Measurements from ENCODE around the gene TMEM190. TPM values are rescaled to one million over a fixed set of nuclear protein-coding genes. Genes with fewer than 3 reads are reported as not detected.
A peak's percentile ranks its signal among the peaks of the same experiment; 100 is the strongest.
"Not testable (repeated sequence)": the region's sequence is repeated elsewhere in the genome, so short reads cannot be mapped to it uniquely, and the experiment has no call there.

The TMEM190 gene
- polyA plus RNA-seq, 5 donors, result 0.93 to 13.6 (median 6.6) TPM

DNA sequence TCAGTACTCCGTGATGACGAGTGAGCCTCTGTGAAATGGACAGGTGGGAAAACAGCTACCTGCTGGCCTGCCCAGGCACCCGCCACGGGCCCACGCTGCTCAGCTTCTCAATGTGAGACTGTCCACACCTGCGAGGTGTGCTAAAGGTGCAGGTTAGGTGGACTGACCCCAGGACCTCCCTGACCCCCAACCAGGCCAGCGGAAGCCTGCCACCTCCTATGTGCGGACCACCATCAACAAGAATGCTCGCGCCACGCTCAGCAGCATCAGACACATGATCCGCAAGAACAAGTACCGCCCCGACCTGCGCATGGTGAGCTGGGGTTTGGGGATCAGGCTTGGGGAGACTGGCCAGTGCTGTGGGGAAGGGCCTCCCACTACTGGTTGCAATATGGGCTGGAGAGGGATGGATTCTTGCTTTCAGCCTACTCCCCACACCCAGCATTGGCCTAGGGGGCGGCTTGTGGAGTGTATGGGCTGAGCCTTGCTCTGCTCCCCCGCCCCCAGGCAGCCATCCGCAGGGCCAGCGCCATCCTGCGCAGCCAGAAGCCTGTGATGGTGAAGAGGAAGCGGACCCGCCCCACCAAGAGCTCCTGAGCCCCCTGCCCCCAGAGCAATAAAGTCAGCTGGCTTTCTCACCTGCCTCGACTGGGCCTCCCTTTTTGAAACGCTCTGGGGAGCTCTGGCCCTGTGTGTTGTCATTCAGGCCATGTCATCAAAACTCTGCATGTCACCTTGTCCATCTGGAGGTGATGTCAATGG, 11.3 kb downstream of the TMEM190 start:
- no peak for DNase-seq

DNA sequence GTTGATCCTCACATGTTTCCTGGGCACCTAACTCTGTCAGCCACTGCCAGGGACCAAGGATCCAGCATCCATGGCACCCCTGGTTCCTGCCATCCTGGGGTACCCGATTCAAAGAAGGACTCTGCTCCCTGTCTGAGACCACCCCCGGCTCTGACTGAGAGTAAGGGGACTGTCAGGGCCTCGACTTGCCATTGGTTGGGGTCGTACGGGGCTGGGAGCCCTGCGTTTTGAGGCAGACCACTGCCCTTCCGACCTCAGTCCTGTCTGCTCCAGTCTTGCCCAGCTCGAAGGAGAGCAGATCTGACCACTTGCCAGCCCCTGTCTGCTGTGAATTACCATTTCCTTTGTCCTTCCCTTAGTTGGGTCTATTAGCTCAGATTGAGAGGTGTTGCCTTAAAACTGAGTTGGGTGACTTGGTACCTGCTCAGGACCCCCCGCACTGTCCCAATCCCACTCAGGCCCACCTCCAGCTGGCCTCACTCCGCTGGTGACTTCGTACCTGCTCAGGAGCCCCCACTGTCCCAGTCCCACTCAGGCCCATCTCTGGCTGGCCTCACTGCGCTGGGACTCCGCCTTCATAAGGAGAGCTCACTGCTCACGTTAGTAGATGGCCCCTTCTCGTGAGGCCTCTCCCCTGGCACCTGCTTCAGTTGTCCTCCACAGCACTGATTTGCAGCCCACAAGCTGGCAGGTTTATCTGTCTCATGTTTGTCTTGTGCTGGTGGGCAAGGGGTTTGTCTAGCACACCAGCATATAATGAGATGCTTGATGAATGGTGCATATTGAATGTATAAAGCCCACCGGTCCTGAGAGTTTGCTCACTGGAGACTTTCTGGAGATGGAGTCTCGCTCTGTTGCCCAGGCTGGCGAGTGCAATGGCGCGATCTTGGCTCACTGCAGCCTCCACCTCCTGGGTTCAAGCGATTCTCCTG, 13.0 kb downstream of the TMEM190 start:
- DNase-seq, result no peak

DNA sequence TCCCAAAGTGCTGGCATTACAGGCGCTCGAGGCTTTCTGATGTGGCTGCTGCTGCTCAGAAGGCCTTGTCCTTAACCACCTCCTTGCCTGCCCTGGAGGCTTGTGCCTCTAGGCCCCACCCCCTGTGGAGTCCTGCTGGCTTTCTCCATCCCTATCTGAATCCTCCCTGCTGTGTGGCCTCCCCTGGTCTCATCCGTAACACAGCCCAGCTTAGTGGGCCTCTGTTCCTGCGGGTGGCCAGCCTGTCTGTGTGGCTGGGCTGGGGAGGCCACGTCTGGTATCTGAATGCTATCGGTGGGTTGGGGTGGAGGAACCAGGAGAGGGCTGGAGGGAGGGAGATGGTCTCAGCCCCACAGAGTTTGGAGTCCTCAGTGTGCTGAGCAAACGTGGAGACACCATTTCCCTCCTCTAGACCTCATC, 13.8 kb downstream of the TMEM190 start:
- DNase-seq, result no peak

DNA sequence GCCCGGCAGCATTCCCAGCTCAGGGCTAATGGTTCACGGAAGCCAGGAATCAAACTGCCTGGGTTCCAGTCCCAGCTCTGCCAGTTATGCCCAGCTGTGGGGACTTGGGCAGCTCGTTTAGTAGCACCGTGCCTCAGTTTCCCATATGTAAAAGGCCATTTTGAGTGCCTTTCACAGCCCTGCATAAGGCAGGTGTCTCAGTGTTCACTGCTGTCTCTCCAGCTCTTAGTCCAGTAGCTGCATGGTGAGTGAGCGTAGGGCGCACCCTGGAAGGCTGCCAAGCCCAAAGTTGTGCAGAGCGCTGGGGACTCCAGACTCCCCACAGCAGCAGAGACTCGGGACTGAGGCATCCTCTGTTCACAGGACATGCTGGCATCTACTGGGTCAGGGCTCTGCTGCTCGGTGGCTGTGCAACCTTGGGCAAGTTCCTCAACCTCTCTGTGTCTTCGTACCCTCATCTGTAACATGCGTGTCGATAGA, 14.6 kb downstream of the TMEM190 start:
- no peak for DNase-seq

DNA sequence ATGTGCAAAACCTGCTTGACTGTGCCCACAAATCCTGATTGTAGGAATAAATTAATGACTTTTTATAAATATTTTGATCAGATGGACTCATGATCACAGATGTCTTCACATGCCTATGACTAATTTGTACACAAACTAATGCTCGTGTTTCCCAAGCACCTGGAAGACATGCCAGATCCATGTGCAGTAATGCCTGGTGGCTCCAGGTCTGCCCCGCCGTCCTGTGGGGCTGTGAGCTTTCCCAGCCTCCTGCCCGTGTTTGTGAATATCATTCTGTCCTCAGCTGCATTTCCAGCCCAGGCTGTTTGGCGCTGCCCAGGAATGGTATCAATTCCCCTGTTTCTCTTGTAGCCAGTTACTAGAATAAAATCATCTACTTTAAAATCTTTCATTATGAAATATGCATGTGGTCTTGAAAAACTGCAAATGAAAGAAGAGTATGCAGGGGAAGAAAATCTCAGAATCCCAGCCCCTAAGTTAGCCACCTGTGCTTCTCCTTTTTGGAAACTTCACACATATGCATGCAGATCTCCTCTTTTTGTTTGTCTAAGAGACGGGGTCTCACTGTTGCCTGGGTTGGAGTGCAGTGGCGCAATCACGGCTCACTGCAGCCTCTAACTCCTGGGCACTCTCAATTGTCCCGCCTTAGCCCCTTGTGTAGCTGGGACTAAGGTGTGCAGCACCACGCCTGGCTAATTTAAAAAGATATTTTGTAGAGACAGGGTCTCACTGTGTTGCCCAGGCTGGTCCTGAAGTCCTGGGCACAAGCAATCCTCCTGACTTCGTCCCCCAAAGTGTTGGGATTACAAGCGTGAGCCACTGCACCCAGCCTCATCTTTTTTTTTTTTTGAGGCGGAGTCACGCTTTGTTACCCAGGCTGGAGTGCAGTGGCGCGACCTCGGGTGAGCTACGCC, 15.3 kb downstream of the TMEM190 start:
- no peak for DNase-seq

DNA sequence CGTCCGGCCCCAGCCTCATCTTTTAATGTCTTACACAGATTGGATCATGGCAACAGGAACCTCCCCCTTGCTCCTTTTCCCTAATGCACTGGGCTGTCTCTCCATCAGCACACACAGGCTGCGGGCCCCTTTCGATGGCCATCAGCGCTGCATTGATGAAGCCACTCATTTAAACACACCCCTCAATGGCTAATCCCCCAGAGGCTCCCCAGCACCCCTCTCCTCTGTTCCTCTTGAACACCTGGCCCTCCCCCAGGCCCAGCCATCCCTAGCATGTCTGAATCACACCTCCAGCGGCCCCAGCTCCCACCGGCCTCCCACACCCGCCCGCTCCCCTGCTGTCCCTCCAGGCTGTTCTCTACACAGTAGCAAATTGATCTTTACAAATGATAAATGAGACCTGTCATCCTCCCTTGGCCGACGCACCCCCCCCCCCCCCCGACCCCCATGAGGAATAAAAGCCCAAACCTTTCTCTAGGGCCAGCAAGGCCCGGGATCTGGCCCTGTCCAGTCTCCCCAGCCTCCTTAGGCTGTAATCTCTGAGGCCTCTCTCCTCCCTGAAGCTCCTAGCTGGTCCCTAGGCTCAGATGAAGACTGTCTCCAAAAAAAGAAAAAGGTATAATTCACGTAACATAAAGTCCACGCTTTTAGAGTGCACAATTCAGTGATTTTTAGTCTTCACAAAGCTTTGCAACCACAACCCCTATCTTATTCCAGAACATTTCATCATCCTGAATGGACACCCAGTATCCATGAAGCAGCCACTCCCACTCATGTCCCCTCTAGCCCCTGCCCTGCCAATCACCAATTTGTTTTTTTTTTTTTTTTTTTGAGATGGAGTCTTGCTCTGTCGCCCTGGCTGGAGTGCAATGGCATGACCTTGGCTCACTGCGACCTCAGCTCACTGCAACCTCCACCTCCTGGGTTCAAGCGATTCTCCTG, 16.5 kb downstream of the TMEM190 start:
- no peak for DNase-seq

DNA sequence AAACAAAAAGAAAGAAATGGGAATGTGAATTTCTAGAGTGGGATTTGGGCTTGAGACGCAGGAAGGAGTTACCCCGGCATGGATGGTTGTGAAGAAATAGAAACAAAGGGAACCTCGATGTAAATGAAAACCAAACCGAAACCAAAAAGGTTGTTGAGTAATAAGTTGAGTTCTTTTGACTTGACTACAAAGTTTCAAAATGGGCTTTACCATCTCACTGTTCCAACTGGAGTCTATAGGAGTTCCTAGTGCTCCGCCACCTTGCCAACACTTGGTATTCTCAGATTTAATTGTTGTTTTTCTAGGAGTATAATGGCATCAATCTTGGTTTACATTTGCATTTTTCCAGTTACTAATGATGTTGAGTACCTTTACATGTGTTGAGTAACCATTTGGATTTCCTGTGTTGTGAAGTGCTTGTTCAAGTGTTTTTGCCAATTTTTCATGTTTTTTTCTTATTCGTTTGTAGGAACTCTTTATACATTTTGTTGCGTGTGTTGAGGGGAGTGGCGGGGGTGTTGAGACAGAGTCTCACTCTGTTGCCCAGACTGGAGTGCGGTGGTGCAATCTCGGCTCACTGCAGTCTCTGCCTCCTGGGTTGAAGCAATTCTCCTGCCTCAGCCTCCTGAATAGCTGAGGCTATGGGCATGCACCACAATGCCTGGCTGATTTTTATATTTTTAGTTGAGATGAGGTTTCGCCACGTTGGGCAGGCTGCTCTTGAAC, 21.7 kb downstream of the TMEM190 start:
- no peak for DNase-seq

DNA sequence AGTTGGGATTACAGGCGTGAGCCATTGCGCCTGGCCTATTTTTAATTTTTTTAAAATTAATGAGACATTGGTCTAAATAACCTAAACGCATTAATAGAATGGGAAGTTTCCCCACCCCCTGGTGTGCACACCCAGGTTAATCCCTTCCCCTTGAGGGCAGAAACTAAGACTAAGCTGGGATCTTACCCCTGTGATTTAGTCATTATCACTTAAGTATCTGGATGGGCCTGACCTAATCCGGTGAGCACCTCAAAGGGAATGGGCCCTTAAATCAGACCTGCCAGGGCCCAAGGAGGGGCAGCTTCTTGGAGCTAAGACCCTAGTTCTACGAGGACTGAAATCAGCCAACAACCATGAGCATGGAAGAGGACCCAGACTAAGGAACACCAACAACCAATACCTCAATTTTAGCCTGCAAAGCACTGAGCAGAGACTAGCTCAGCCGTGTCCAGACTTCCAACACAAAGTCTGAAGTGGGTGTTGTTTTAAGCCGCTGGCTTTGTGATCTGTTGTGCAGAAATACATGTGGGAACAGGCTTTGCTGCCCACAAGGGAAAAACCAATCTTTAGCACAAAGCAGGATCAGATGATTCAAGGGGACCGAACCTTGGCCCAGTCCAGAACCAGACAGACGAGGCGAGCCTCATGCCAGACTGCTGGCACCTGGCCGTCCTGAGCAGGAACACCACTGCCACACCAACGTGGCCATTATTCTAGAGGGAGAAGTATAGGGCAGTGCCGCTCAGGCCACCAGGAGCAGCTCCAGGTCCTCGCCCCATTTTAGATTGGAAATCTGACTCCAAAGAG, 23.9 kb downstream of the TMEM190 start:
- no peak for DNase-seq

DNA sequence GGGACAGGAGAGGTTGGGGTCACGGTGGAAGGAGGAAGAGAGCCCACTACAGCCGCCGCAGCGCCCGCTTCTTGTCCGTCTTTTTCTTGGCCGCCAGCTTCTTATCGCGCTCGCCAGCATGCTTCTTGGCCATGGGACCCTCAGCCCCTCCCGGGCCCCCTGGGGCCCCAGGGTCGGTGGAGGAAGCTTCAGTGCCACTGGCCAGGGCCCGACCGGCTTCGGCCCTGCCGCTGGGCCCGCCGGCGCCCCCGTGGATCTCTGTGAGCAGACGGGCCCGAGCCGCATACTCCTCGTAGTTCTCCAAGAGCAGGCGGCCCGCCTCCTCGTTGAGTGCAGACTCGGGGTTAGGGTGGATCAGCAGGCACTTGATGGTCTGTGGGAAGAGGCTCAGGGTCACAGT, 24.8 kb downstream of the TMEM190 start:
- DNase-seq, result not testable (repeated sequence)

DNA sequence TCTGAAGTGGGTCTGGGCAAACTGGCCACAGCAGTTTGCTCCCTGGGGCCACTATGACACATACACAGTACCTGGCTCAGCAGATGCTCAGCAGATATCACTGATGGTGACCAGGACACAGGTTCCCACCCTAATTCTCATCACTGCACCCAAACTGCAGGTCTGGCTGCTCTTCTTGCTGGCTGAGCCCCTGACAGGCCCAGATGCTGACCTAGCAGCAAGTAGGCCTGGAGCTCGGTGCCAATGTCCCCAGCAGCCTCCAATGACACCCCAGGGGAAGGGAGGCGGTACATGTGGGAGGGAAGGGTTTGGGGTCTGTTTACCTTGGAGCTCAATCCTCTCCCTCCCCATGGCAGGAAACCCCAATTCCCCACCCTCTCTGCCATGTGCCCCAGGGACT, 25.9 kb downstream of the TMEM190 start:
- no peak for DNase-seq

DNA sequence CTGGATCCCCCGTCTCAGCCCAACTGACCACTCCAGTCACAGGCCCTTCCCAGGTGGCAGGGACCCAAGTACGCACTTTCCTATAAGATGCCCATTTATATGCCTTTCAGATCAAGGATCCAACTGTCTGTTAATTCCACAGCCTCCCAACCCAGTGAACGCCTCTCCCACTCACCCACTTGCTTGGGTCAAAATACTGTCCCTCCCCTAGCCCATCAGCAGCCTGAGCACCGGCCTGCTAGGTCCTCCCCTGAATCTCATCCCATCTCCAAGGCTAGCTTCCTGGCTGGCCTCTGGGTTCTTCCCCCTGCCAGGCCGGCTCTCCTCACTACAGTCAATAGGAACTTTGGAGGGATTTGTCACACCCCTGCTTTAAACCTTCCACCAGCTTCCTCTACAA, 29.0 kb downstream of the TMEM190 start:
- DNase-seq, result no peak

DNA sequence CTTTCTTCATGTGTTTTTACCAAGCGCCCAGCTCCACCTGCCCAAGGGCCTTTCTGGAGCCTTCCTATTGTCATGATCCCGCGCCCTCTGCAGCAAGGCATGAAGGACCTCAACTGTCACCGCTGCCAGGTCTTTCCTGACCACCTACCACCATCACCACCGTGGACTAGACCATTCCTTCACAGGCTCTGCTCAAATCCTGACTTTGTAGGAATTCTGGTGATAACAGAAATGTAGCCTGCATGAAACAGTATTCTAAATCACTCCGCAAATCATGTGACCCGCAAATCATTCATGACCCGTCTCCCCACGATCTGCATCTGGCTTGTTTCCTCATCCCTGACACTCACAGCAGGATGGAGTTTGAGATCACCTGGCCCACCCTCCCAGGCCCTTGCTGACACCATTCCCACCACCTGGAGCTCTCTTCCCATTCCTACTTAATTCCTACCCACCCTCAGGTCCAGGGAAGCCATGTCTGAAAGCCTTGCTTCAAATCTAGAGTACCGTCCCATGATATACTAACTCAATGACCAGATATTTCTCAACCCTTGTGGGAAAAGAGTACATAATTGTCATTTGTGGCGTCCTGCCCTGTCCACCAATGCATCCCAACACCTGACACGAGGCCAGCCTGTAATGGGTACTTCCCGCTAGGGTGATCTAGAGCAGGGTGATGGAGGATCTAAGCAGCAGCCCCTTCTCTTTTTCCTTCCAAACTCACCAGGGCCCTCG, 29.6 kb downstream of the TMEM190 start:
- DNase-seq, result no peak

DNA sequence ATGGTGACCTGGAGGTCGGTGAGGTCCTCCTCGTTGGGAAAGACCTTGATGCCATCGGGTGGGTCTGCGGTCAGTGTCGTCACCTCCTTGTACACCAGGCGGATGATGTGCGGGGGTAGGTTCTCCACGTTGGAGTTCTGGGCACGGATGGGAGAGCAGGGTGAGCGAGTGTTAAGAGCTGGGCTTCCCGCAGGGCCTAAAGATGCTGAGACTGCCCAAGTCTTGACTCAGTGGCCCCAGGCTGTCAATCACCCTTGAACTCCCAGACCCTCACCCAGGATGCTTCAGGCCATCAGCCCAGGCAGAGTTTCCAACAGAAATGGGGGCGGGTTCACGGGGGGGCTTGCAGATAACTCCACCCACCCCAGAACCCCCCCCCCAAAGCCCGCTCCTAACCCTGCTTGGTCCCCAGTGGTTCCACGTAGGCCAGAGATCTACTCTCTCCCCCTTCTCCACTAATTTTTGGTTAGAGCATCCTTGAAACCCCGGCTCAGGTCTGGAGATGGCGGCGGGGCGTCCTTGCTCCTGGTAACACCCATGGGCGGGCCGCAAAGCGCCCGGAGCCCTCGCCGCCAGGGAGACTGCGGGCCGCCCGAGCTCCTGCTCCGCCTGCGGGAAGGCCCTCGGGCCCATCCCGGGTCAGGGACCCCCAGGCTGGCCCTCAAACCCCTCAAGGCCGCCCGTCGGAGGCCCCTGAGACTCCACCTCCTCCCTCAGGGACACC, 30.4 kb downstream of the TMEM190 start:
- DNase-seq, result no peak

DNA sequence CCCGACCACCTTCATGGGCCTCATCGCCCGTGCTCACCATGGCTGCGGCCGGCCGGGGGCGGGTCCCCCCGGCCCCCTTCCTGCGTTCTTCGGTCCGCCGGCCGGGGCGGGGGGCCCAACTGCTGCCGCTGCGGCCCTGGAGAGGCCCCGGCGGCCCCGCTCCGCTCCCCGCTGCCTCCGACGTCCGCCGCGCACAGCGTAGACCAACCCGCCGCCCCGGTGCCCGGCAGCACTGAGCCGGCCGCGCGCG, 30.8 kb downstream of the TMEM190 start, which contains the start of gene UBE2S:
Gene UBE2S, minus strand, starts transcription at position 239 of the 250 bp plus-strand sequence. Its CDS starts 199 bp downstream, at position 40.
- DNase-seq, result not testable (repeated sequence)

DNA sequence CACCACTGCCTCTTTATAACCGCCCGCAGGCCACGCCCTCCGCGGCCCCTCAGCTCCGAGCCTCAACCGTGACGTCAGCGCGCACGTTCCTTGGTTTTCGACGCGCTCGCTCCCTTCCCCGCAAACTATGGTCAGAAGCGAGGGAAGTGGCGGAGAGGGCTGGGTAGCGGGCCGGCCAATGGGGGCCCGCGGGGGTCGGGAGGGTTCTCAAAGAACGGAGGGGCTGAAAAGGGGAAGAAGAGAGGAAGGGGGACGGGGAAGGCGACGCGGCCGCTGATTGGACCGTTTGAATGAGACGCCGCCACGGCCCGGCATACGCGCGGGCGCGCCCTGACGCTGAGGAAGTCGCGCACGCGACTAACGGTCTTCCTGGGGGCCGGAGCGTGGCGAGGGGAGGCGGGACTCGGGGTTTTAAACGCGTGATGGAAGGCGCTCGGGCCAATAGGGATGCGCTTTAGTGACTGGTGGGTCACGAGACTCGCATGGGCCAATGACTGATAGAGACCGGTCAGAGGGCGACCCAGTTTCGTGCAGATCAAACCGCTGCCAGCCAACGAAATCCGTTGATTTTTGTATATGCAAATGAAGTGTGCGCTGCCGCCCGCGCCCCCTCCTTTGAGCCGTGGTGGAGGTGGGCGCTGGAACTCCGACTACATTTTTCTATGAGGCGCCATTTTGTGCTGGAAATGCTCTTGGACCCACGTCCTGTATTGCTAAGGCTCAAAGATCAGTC, 31.3 kb downstream of the TMEM190 start:
- peak; percentile 99 for DNase-seq

DNA sequence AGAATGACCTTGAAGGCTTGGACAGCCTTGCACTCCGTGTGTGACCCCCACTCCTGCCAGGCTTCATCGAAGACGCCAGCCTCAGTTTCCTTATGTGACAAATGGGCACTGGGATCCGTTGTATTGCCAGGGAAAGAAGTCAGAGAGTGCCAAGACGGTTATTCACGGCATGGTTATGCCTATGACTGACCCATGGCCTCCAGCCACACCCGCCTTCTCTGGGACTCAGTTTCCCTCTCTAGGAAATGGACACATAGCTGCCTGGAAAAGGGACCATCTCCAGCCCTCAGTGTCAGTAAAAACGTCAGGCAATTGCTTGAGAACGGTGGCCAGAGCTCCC, 31.9 kb downstream of the TMEM190 start:
- DNase-seq, result no peak

DNA sequence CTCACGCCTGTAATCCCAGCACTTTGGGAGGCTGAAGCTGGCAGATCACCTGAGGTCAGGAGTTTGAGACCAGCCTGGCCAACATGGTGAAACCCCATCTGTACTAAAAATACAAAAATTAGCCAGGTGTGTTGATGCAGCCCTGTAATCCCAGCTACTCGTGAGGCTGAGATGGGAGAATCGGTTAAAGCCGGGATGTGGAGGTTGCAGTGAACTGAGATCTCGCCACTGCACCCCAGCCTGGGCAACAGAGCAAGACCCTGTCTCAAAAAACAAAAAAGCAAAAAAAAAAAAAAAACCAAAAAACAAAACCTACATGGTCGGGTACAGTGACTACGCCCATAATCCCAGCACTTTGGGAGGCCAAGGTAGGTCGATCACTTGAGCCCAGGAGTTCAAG, 32.6 kb downstream of the TMEM190 start:
- not testable (repeated sequence) for DNase-seq

Data from right lung (tissue), 5 donors.